Measurements from ENCODE around the gene HOXB2. TPM values are rescaled to one million over a fixed set of nuclear protein-coding genes. Genes with fewer than 3 reads are reported as not detected.

HOXB2 gene
- total and polyA plus RNA-seq, 2 donors (not counting 1 experiment from before 2014, with no cell fraction given), result 6.1 to 9.2 TPM

DNA sequence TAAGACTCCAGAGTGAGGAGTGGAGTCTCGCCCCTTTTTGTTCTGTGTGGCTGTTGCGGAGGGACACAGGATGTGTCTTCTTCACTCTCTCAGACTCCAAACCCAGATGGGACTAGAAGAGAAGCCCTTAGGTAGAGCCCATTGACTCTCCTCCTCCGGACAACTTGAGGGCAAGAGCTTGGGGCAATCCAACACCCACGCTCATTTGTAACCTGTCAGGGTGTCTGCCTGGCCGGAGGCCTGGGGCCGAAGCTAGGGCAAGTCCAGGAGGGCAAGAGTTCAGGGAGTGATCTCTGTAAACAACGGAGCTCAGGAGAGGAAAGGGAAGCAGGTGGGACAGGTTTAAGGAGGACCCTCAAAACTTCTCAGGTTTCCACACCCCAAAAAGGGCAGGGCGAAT lies 12.6 kb downstream of the HOXB2 start:
- Histone ChIP-seq H3K9me3 (ENCODE audit: control extremely low read depth in 1 of 3, control insufficient read depth in 2 of 3, insufficient read depth in 1 of 3, low read length in 2 of 3) (no peaks in the 10 kb centered on the region), H3K27ac (ENCODE audit: low read length in 2 of 2) (no peak overlapping the region), H3K36me3 (replicated peaks in 1 of 2; ENCODE audit: control extremely low read depth in 1 of 2, control insufficient read depth in 1 of 2, extremely low read depth in 1 of 2, insufficient read depth in 2 of 2, low read length in 1 of 2) (no peaks in the 10 kb centered on the region), H2AFZ (ENCODE audit: insufficient read depth, low read depth, low read length, poor library complexity, severe bottlenecking) (no peak overlapping the region), H3K9ac (ENCODE audit: low read length) (no peak overlapping the region), H3K4me3 (ENCODE audit: control extremely low read depth in 1 of 5, extremely low read depth in 1 of 5, insufficient read depth in 1 of 5, low read depth in 2 of 5, low read length in 4 of 5) (no peak overlapping the region), H4K20me1 (ENCODE audit: control insufficient read depth, insufficient read depth, low read length, poor library complexity, severe bottlenecking) (no peaks in the 10 kb centered on the region), H3K4me2 (replicated peaks; ENCODE audit: low read depth, low read length, poor library complexity, severe bottlenecking) (no peak overlapping the region), H3K4me1 (ENCODE audit: control insufficient read depth in 2 of 2, insufficient read depth in 2 of 2, low read length in 2 of 2) (peaks cover under 1 to 1% of the 10 kb centered on the region in 2 donors), H3K79me2 (ENCODE audit: control insufficient read depth, insufficient read depth, low read length) (no peaks in the 10 kb centered on the region), H3K27me3 (replicated peaks in 1 of 4; ENCODE audit: control extremely low read depth in 1 of 4, control insufficient read depth in 3 of 4, insufficient read depth in 4 of 4, low read length in 3 of 4) (peaks cover 0 to 7% (median under 1%) of the 10 kb centered on the region in 4 experiments)
- TF ChIP-seq EZH2 (IDR thresholded peaks at IDR 0.05; ENCODE audit: borderline replicate concordance, insufficient read depth, low read depth, low read length, poor library complexity, severe bottlenecking), result no peak
- TF ChIP-seq, protein P1, sequence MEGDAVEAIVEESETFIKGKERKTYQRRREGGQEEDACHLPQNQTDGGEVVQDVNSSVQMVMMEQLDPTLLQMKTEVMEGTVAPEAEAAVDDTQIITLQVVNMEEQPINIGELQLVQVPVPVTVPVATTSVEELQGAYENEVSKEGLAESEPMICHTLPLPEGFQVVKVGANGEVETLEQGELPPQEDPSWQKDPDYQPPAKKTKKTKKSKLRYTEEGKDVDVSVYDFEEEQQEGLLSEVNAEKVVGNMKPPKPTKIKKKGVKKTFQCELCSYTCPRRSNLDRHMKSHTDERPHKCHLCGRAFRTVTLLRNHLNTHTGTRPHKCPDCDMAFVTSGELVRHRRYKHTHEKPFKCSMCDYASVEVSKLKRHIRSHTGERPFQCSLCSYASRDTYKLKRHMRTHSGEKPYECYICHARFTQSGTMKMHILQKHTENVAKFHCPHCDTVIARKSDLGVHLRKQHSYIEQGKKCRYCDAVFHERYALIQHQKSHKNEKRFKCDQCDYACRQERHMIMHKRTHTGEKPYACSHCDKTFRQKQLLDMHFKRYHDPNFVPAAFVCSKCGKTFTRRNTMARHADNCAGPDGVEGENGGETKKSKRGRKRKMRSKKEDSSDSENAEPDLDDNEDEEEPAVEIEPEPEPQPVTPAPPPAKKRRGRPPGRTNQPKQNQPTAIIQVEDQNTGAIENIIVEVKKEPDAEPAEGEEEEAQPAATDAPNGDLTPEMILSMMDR (IDR thresholded peaks at IDR 0.05), result no peak
- ChIA-PET POLR2A (interaction anchor here (0.6 kb wide), 1 partner anchor 21 kb away, joined by 4 read pairs; no protein-coding TSS in a partner anchor), CTCF (interaction anchor here (1.2 to 1.3 kb wide), 2 partner anchors 181 to 196 kb away, joined by 3 to 5 read pairs; no protein-coding TSS in a partner anchor)
- 84% methylated on average over 6 of the region's 8 CpGs for WGBS (ENCODE audit: insufficient coverage)
- H3K27ac Mint-ChIP-seq, result no peak overlapping the region
- no peaks in the 10 kb centered on the region for H3K4me1 Mint-ChIP-seq
- H3K9me3 Mint-ChIP-seq (ENCODE audit: insufficient read depth), result no peaks in the 10 kb centered on the region
- DNase-seq (no peak), ATAC-seq (ENCODE audit: low read depth) (no peak)
- no peak overlapping the region for H3K4me3 Mint-ChIP-seq
- H3K27me3 Mint-ChIP-seq, result peaks cover 19% of the 10 kb centered on the region
- intact Hi-C loops (cut with micrococcal nuclease), result no loop called here

DNA sequence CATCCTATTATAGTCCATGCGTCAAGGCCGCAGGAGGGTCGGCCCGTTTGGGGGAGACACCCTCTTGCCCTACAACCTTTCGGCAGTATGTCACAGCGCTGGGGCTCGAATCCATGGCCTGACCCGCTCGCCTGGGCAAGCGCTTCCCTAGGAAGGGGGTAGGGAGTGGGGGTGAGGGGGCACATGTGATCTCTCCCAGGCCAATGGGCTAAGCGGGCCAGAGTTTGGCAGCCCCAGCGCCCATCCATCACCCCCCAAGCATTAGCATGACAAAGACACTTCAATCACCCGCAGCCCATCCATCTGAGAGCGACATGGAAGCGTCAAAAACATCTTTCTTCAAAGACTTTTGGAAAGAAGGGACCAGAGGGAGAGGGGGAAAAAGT lies 14.0 kb downstream of the HOXB2 start, which contains the start of gene HOXB1:
HOXB1 (minus strand) TSS at position 125 of the 386 bp plus-strand sequence; CDS start at position 18, 107 bp downstream.
- H3K9me3 Mint-ChIP-seq (ENCODE audit: insufficient read depth), result no peaks in the 10 kb centered on the region
- H3K27ac Mint-ChIP-seq, result no peak within 1 kb of the TSS
- Histone ChIP-seq H3K4me1 (ENCODE audit: control insufficient read depth in 2 of 2, insufficient read depth in 2 of 2, low read length in 2 of 2) (peaks cover 8 to 11% of the 10 kb centered on the region in 2 donors), H3K36me3 (replicated peaks in 1 of 2; ENCODE audit: control extremely low read depth in 1 of 2, control insufficient read depth in 1 of 2, extremely low read depth in 1 of 2, insufficient read depth in 2 of 2, low read length in 1 of 2) (no peaks in the 10 kb centered on the region), H3K27me3 (replicated peaks in 1 of 4; ENCODE audit: control extremely low read depth in 1 of 4, control insufficient read depth in 3 of 4, insufficient read depth in 4 of 4, low read length in 3 of 4) (peaks cover 0 to 21% (median 11%) of the 10 kb centered on the region in 4 experiments), H3K9me3 (ENCODE audit: control extremely low read depth in 1 of 3, control insufficient read depth in 2 of 3, insufficient read depth in 1 of 3, low read length in 2 of 3) (no peaks in the 10 kb centered on the region), H3K9ac (ENCODE audit: low read length) (no peak within 1 kb of the TSS), H3K27ac (ENCODE audit: low read length in 2 of 2) (no peak within 1 kb of the TSS), H4K20me1 (ENCODE audit: control insufficient read depth, insufficient read depth, low read length, poor library complexity, severe bottlenecking) (no peaks in the 10 kb centered on the region), H3K4me2 (replicated peaks; ENCODE audit: low read depth, low read length, poor library complexity, severe bottlenecking) (no peak within 1 kb of the TSS), H3K4me3 (ENCODE audit: control extremely low read depth in 1 of 5, extremely low read depth in 1 of 5, insufficient read depth in 1 of 5, low read depth in 2 of 5, low read length in 4 of 5) (no peak within 1 kb of the TSS), H3K79me2 (ENCODE audit: control insufficient read depth, insufficient read depth, low read length) (no peaks in the 10 kb centered on the region), H2AFZ (ENCODE audit: insufficient read depth, low read depth, low read length, poor library complexity, severe bottlenecking) (no peak within 1 kb of the TSS)
- H3K27me3 Mint-ChIP-seq, result peaks cover 21% of the 10 kb centered on the region
- DNase-seq, result no peak
- WGBS (ENCODE audit: insufficient coverage), result 100% methylated on average over 6 of the region's 15 CpGs
- ATAC-seq (ENCODE audit: low read depth), result no peak
- TF ChIP-seq EZH2 (IDR thresholded peaks at IDR 0.05; ENCODE audit: borderline replicate concordance, insufficient read depth, low read depth, low read length, poor library complexity, severe bottlenecking), result no peak
- TF ChIP-seq, protein P1 (IDR thresholded peaks at IDR 0.05), result no peak
- intact Hi-C loops (cut with micrococcal nuclease), result no loop called here
- H3K4me1 Mint-ChIP-seq, result no peaks in the 10 kb centered on the region
- ChIA-PET CTCF (interaction anchor here (1.4 kb wide), 1 partner anchor 179 kb away, joined by 4 read pairs; no protein-coding TSS in a partner anchor), POLR2A (no interaction called here)
- H3K4me3 Mint-ChIP-seq, result no peak within 1 kb of the TSS
